ENCODE measurements around the gene TOR1AIP2. TPM values are rescaled to one million over a fixed set of nuclear protein-coding genes. Genes with fewer than 3 reads are reported as not detected.

The TOR1AIP2 gene
- 86.9 and 94.6 TPM in 2 replicates for total RNA-seq

DNA sequence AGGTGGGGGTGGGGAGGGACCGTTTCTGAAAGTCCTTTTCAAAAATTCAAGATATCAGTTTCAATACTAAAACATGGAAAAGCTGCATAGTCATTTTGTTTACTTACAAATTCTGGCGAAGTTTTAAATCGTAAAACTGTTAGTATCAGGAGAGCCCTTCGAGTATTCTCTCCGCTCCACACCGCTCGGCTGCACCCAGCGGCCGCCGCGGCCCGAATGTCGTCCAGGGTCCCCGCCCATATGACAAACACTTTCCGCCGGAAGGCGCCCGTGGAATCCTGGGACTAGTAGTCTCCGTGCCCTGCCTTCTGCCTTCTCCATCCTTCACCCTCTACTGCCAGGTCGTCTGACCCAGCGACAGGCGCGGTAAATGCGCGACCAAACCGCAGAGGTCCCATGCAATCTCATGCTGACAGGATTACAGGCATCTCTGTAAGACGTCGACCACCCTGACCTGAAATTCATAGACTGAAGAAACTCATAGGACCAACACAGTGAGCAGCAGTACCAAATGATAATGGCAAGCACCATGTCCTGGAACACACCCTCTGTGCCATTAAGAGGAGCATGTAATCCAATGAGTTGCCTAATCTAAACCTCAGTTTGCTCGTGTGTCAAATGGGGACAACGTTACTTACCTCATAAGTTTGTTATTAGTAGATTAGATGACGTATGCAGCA, at the start of gene TOR1AIP2:
Gene TOR1AIP2 (minus strand): TSS at position 218 of the 680 bp plus-strand sequence. CDS start 25,138 bp downstream, outside the sequence.

DNA sequence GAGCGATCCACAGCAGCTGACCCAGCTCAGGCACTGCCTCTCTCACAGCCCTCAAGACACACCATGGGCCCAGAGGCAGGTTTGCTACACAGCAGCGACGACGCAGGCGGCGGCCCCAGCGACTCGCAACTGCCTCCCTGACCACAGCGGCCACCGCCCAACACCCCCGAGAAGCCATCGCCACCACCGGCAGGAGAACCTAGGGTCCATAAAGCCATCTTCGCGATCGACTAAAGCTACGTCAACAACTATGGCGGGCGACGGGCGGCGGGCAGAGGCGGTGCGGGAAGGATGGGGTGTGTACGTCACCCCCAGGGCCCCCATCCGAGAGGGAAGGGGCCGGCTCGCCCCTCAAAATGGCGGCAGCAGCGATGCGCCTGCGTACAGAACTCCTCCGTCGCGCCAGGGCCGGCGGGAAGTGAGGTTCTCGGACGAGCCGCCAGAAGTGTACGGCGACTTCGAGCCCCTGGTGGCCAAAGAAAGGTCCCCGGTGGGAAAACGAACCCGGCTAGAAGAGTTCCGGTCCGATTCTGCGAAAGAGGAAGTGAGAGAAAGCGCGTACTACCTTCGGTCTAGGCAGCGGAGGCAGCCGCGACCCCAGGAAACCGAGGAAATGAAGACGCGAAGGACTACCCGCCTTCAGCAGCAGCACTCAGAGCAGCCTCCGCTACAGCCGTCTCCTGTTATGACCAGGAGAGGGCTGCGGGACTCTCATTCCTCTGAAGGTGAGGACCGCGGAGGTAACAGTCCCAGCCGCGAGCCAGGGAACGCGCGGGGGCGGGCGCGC, 4.8 kb upstream of the TOR1AIP2 start, which contains the start of gene TOR1AIP1:
Gene TOR1AIP1 (plus strand): TSS at position 33 of the 787 bp plus-strand sequence. CDS start 218 bp downstream, at position 251.

Other genes with a start within 250 kb of the TOR1AIP2 start
- not detected in 2 replicates for gene FAM163A, start 134.5 kb downstream of the TOR1AIP2 start, total RNA-seq
- gene TOR1AIP1, start 4.5 kb upstream of the TOR1AIP2 start, total RNA-seq, result 35.7 and 48.1 TPM in 2 replicates
- 63.2 and 78.2 TPM in 2 replicates for gene CEP350, start 77.0 kb upstream of the TOR1AIP2 start, total RNA-seq